Stimulated activated CD8-positive, alpha-beta memory T cell treated with anti-CD3 and anti-CD28 coated beads, Interleukin-4, amount 100 ng/mL, for 48 hours (primary cell): ENCODE measurements around the gene RBM28.

Source experiments
- DNase-seq: peaks from one replicate; pipeline ENCODE4 v3.0.0-alpha.2; 2020

Gene RBM28

DNA sequence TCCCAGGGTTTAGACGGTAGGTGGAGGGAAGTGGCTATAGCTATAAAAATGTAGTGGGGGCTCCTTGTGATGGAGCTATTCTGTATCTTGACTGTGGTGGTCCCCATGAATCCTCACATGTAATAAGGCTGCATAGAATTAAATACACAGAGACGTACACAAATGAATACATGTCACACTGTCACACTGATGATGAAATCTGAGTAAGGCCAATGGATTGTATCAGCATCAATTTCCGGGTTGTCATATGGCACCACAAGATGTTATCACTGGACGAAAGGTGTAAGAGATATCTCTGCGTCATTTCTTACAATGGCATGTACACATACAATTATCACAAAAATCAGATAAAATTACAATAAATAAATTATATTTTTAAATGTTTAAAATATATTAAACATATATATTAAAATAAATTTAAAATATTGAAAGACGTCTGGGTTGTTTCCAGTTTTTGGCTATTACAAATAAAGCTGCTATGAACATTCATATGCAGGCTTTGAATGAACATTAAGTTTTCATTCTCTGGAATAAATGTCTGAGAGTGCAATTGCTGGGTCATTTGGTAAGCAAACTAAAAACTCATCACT is 64.5 kb downstream of the RBM28 start:
- no peak for DNase-seq

DNA sequence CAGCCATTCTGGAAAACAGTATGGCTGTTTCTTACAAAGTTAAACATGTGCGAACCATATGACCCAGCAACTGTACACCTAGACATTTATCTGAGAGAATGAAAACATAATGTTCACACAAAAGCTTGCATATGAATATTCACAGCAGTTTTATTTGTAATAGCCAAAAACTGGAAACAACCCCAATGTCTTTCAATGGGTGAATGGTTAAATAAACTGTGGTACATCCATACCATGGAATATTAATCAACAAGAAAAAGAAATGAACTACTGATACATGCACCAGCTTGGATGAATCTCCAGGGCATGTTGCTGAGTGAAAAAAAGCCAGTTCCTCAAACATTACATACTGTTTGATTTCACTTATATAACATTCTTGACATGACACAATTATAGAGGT is 65.3 kb downstream of the RBM28 start:
- DNase-seq = no peak

DNA sequence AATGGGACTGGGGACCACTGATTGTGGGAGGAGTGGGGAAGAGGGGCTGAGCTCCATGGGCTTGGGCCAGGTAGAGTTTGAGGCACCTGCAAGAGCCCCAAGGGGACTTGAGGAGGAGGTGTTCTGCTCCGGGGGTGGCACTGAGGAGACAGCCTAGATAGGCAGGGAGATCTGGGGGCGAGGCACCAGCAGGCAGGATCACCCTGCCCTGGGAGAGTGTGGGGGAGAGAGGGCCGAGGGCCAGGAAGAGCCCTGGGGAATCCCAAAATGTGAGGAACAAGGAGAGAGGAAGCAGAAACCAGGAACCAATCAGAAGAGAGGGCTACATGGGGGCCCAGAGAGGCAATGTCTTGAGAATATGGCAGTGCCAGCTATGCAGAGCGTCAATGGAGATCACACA is 68.0 kb downstream of the RBM28 start:
- no peak for DNase-seq

DNA sequence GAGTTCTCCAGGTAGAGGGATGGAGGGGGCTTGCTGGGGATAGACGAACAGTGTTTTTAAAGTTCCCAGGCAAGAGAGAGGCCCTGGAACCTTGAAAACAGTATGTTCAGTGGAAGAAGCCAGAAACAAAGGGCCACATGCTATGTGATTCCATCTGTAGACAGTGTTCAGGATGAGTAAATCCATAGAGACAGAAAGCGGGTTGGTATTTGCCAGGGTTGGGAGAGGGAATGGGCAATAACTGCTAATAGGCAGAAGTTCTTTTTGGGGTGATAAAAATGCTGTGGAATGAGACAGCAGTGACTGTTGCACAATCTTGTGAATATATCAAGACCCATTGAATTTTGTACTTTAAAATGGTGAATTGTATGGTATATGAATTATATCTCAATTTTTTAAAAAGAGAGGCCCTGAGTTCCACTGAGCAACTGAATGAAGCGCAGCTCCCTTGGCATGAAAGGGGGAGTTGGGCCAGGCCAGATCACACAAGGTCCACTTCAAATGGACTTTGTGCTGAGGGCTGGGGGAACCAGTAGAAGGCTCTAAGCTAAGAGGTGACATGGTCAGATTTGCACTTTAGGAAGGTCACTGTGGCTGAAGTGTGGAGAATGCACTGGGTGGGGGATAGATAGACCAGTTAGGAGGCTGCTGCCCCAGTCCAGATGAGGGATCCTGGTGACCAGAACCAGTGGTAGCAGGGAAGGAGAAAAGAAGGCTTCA is 68.7 kb downstream of the RBM28 start:
- no peak for DNase-seq

DNA sequence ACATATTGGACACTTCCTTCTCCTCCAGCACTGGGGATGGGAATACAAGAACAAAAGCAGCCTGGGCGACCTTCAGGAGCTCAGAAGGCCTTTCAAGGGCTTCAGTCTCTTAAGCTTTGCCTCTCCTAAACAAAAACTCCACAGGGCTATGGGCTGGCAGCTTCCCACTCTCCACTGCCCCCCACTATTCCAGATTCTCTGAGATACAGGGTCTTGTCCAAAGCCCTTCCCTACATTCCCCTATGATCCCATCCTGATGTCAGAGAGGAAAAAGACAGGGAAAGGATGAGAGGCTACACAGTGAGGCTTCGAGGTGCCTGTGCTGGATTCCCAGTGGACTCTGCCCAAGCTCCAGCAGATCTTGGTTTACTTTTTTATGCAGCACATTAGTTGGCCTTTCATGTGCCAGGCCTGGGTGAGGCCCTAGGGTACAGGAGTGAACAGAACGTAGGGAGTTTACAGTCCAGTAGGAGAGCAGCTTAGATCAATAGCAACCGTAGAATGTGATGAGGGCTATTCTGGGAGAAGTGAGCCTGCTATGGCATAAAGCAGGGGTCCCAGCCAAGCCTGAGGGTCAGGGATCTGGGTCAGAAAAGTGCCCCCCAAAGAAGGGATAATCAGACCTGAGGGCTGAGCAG is 69.3 kb downstream of the RBM28 start:
- DNase-seq = no peak

DNA sequence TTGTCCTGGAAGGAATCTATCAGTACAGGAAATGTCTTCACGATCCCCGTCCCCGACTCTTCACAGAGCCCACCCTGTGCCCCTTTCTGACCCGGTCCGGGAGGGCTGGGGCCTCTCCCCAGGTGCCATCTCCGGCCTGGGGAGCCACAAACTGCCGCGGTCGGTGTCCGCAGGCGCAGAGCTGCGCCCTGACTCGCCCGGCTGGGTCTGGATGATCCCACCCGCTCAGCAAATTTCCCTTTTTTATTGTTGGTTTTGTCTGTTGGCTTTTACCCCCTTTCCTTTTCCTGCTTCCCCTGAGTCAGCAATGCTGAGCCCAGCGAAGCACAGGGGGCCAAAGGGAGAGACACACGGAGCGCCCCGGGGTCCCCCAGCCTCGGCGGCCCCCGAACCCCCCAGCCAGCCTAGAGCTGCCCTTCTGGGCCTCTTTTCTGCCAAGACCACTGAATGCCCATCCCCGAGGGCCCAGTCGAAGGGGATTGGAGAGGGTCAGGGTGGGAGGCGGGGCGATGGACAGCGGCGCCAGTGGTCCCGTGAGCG is 71.7 kb downstream of the RBM28 start:
- DNase-seq = no peak

DNA sequence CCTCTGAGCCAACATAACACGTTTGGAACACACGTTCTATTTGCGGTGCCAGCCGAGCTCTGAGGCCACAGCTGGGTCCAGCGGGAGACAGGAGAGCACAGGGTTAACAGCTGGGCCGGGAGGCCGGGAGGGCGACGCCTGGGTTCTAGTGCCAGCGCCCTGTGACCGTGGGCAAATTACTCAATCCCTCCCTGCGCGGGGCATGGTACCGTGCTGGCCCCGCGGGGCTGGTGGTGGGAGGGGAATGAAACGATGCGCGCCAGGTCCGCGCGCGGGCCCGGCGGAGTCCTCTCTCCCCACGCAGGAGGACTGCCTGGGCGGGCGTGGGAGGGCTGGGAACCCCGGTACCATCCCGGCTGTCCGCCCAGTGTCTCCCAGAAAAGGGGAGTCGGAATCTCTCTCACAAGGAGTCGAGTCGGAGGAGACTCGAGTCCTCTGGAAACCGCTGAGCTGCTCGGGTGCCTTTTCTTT is 72.2 kb downstream of the RBM28 start:
- no peak for DNase-seq

DNA sequence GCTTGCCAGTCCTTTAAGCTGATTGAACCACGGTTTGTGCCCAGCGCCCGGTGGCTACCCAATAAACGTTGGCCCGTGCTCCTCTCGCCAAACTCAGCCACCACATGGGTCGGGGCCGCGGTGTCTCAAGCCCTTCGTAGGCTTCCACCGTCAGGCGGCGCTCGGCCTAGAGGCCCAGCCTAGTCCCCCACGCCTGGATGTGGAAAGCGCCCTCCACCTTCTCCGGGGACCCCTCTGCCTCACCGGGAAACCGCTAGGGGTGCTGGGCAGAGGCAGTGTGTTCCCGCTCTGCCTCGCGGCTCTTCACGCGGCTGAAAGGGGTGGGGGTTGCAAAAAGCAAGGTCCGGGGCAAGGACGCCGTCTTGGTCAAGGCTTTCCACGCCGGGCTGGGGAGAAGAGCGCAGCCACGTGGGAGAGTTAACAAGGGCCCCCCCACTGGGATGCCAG is 72.9 kb downstream of the RBM28 start:
- DNase-seq = no peak

DNA sequence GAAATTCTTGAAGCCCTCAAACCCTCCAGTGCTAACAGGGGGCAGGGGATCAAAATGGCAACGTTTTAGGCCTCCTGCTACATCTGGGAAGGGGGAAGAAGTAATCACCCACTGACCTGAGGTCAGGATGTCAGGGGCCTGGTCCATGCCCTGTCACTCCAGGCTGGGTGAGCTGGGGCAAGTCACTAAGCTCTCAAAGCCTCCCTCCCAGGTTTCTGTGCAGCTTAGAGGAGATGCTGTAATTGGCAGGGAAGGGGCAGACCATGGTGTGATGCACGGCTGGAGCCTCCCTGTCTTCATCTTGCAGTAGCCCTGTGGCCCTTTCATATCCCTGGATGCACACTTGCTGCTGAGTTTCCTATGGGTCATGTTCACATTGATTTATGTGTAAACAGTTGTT is 75.5 kb downstream of the RBM28 start:
- DNase-seq = no peak

DNA sequence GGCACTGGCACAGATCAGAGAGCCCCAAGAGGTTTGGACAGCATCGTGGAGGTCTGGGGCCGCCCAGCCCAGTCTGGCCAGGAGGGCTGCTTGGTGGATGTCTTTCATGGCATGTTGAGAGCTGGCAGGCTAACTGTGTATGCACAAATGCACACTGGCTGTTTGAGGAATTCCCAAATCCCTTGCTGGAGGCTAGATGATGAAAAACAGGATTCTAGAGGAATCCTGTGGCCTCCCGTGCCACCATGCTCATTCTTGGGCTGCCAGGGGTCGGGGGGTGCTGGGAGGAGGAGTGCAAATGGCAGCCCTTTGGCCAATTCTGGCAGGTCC is 76.1 kb downstream of the RBM28 start:
- DNase-seq = no peak

DNA sequence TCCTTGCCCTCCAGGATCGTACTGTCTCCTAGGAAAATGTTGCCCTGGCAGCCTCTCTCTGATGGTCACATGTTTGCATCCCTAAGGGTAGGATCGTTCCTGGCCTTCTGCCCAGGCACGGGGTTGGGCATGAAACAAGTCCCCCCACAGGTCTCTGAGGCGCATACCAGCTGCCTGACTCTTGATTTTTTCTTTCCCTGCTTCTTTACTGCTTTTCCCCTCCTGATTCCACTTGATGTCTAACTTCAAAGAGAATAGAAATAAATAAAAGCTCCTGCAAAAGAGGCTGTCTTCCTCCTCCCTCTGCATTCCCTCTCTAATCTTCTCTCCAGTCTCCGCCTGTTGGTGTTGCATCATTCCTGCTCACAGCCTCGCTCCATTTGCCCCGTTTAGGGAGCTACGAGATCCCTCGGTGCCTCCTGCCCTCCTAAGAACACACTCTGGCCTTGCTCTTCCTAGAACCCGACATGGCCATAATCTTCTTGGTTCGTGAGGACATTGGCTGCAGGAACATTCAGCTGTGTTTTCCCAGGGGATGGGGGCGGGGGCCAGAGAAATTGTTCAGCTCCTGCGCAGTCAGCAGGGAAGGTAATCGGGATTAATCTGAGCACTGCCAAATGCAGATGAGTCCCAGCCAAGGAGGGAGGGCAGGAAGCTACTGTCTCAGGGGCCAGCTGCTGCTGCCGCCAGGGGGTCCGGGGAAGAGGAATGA is 76.7 kb downstream of the RBM28 start:
- DNase-seq = no peak

DNA sequence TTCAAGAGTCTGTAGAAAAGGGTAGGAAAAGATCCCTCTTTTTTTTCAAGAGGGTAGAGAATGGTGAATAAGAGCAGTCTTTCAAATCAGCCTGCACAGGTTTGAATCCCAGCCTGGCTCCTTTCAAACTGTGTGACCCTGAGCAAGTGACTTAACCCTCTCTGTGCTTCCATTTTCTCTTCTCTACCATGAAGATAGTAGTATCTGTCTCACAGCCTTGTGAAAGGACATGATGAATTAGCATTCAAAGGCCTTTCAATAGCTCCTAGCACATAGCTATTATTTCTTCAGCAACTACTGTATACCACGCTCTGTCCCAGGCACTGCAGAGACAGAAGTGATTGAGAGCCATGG is 77.2 kb downstream of the RBM28 start:
- no peak for DNase-seq

DNA sequence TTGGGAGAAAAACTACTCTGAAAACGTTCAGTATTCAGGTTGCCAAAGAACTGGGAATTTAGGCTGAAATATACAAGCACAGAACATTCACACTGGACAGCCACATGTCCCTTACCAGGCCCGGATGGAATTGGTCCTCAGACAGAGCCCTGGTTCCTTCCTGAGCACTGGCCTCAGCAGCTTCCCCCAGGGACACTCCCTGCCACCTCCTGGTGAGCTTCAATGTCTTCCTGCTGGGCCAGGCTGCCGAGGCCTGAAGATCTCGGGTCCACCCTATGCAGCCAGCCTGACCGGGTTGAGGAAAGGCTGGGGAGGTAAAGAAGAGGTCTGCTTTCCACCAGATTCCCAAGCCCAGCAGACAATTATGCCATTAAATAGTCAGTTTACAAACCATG is 77.8 kb downstream of the RBM28 start:
- no peak for DNase-seq

DNA sequence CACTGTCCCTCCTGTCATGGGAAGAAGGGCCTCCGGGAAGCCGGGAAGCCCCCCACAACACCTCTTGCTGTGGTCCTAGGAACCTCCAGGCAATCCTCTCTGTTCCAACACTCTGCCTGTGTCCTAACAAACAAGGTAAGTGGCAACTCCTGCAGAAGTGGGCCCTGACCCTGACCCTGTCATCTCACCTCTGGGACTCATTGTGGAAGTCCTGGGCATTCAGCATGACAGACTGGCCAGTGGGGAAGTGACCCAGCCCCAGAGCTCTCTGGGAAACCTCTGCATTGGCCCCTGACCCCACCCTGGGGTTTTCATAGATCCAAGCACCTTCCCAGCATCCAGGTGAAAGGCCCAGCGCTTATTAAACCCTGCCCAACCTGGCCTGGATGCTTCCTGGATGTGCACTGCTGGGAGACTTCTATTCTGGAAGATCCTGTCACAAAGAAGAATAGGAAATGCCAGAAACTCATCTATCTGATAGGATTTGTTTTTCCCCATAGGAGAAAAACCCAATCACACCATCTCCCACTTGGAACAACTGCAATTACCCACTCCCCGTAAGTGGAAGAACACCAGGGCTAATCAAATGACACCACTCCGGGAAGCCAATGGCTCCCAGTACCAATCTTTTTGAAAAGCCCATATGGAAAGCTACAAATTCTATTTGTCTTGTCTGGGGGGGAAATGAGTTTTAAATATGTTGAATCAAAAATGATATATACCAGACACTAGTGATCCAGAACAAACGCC is 78.4 kb downstream of the RBM28 start:
- DNase-seq = no peak

DNA sequence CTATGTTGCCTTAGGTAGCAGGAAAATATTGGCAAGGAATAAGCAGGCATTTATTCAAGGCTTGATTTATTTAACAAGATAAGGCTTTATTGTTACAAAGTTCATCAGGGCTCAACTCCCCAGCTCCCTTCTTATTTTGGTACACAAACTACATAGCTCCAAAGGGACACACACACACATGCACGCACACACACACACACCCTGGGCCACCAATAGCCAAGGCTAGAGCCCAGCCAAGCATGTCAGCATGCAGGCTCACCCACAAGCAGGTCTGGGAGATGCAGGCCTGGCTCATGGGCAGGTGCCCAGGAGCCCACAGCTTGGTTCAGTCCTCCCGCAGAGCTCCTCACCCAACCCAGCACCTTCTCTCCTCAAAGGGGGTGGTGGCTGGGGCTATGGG is 79.2 kb downstream of the RBM28 start:
- DNase-seq = no peak

DNA sequence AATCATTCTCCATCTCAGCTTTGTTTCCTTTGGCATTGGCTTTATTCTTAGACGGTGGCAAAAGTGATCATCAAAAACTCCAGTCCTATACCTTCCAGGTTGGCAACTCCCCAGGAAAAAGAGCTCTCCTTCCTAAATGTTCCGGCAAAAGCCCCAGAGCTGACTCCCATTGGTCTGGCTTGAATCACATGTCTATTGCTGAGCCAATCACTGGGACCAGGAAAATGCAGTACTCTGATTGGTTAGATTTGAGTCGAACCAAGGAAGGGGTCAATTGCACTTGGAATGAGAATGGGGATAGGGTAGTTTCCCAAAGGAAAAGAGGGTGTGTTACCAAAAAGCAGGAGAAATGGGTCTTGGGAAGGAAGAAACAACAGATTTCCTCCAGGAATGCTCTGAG is 80.3 kb downstream of the RBM28 start:
- DNase-seq = no peak

DNA sequence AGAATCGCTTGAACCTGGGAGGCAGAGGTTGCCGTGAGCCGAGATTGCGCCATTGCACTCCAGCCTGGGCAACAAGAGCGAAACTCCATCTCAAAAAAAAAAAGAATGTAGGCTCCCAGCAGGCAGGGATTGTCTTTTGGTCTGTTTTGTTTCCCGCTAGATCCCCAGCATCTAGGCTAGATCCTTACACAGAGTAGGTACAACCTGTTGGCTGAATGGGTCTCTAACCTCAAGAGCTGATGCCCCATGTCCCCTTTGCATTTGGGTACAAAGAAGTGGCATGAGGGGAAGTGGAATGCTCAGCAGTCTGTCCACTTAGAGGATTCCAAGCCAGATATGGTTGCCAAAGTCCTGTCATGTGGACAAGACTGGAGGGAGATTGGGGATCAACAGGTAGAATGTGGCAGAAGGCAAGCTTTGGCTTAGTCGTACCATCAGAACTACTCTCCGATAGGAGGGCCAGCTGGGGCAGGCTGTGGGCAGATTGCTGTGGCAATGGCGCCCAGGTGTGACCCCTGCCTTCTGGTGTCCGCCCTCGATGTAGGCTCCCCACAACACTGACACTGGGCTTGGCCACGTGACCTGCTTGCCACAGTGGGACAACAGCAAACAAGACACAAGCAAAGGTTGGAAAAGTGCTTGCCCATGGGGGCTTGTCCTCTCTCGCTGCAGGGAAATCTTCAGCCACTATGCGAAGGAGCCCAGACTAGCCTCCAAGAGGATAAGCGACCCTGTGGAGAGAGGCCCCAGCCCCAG is 81.3 kb downstream of the RBM28 start:
- no peak for DNase-seq

DNA sequence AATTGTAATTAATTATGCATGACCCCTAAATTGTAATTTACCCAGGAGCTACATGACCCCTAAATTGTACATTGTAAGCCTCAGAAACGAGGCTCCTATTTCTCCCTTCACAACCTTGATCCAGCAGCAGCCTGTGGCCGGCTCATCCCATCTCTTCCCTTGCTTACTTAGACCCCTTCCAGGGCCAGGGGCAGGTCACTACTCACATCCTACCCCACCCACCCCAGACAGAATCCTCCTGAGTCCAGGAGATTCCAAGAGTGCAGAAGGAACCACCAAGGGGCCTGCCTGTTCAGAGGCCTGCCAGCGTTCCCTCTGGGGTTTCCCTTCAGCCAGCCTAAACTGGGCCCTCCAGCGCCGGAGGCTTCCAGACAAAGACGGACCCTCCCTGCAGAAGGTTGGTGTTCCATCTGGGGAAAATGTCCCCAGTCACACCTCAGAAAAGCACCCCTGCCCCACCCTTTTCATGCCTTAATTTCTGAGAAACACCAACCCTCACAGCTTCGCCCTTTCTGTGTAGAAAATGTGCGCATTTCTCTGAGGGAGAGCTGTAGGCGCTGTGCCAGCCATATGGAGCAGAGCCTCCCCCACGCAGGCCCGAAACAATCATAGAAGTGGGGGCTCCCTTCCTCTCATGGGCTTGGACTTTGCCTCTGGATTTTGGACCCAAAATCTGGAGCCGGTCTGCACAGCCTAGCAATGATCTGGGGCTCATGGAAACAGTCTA is 83.5 kb downstream of the RBM28 start:
- DNase-seq = no peak

DNA sequence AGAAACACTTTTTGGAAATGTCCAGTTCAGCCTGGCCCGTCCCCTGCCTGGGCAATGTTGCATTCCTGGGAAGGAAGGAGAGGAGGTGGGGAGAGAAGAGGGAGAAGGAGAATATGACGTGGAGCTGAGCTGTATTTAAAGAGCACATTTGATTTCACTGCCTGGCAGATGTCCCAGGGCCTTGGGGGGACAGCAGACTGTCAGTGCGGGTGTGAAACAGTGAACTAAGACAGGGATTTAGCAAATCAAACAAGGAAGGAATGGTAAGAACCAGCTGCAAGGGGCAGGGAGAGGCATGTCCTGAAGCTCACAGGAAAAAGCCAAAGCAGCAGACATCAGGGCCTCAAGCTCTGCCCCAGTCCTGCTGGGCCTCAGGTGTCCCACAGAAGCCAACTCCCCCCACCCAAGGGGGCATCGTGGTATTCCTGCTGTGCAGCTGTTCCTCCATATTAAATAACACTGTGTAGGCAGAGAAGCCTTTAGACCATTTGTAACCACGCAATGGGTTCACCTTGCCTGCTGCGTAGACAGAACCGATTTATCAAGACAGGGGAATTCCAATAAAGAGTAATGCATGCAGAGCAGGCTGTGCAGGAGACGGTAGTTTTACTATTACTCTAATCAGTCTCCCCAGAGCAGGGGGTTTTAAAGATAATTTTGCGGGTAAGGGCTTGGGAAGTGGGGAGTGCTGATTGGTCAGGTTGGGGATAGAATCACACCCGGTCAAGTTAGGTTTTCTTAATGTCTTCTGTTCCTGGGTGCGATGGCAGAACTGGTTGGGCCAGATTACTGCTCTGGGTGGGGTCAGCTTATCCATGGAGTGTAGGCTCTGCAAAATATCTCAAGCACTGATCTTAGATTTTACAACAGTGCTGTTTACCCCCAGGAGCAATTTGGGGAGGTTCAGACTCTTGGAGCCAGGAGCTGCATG is 84.3 kb downstream of the RBM28 start:
- DNase-seq = no peak

DNA sequence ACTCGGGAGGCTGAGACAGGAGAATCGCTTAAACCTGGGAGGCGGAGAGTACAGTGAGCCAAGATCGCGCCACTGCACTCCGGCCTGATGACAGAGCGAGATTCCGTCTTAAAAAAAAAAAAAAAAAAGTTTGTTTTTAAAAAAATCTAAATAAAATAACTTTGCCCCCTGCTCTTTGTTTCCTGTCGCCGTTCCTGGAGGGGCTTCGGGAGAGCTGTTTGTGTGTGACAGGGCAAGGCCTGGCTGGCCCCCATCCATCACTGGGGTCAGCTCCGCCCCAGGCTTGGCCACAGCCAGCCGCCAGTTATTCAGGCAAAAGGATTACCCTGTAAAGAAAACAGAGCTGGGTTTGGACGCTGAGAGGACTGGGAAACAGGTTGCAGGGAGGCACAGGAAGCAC is 86.2 kb downstream of the RBM28 start:
- DNase-seq = no peak
